HepG2 (cell line): ENCODE results near the gene SLC16A5. TPM values are rescaled to one million over a fixed set of nuclear protein-coding genes. Genes with fewer than 3 reads are reported as not detected.

Experiments used
- AGO2 ChIP-seq: fragments of 200-400 bp; formaldehyde crosslinking; optimal IDR thresholded peaks from 2 replicates; pipeline ENCODE3; 2017; ENCODE audit warnings: mild to moderate bottlenecking, low read depth, low read length, moderate library complexity
- CTCF ChIP-seq: sonication (generic); formaldehyde crosslinking; IDR thresholded peaks from 2 replicates; pipeline ENCODE4 v1.5.0; 2020; ENCODE audit warnings: mild to moderate bottlenecking, missing genetic modification reagents, moderate library complexity
- DR1 ChIP-seq: sonication (generic); formaldehyde crosslinking; IDR thresholded peaks from 2 replicates; pipeline ENCODE4 v1.8.0; 2021; ENCODE audit warnings: mild to moderate bottlenecking, missing genetic modification reagents, inconsistent platforms
- KDM3A ChIP-seq: IDR thresholded peaks from 2 replicates; pipeline ENCODE4 v1.6.1; 2018; ENCODE audit warnings: low read depth, missing compliant biosample characterization
- NCOA1 ChIP-seq: sonication (generic); formaldehyde crosslinking; IDR thresholded peaks from 2 replicates; pipeline ENCODE4 v1.9.0; 2021; ENCODE audit warnings: missing genetic modification reagents
- POGZ ChIP-seq: sonication (generic); formaldehyde crosslinking; IDR thresholded peaks from 2 replicates; pipeline ENCODE4 v1.4.0; 2020; ENCODE audit warnings: mild to moderate bottlenecking, missing genetic modification reagents
- POLR2A ChIP-seq, 2 experiments: IDR thresholded peaks; 2 replicates each; pipeline ENCODE4 v1.6.1; 2011; ENCODE audit warnings: low read depth in 2 of 2, low read length in 2 of 2, mild to moderate bottlenecking in 1 of 2, moderate library complexity in 1 of 2; ENCODE audit not compliant: insufficient read depth in 1 of 2
- REPIN1 ChIP-seq: sonication (generic); formaldehyde crosslinking; IDR thresholded peaks from 2 replicates; pipeline ENCODE4 v1.8.0; 2022; ENCODE audit warnings: missing genetic modification reagents, low read depth, mild to moderate bottlenecking, borderline replicate concordance
- SP5 ChIP-seq: IDR thresholded peaks from 2 replicates; pipeline ENCODE4 v1.6.1; 2016; ENCODE audit warnings: low read depth, borderline replicate concordance
- TFAP4 ChIP-seq: sonication (generic); IDR thresholded peaks from 2 replicates; pipeline ENCODE4 v1.6.1; 2016; ENCODE audit warnings: low read depth, borderline replicate concordance
- ZBTB33 ChIP-seq: sonication (generic); formaldehyde crosslinking; IDR thresholded peaks from 2 replicates; pipeline ENCODE4 v1.4.0; 2020; ENCODE audit warnings: missing genetic modification reagents
- ZBTB7B ChIP-seq: sonication (generic); formaldehyde crosslinking; IDR thresholded peaks from 2 replicates; pipeline ENCODE4 v1.4.0; 2020; ENCODE audit warnings: missing genetic modification reagents
- ZNF703 ChIP-seq: sonication (generic); formaldehyde crosslinking; IDR thresholded peaks from 2 replicates; pipeline ENCODE4 v1.5.1; 2020; ENCODE audit warnings: missing genetic modification reagents, mild to moderate bottlenecking, moderate library complexity, borderline replicate concordance
- ZNF776 ChIP-seq: sonication (generic); formaldehyde crosslinking; IDR thresholded peaks from 2 replicates; pipeline ENCODE4 v1.4.0; 2020; ENCODE audit warnings: mild to moderate bottlenecking, missing genetic modification reagents
- polyA plus RNA-seq, 8 experiments: library from polyadenylated mRNA; depleted of rRNA in 3 of 8; stranded (reverse) in 7 of 8; unstranded in 1 of 8; fragments of >200 nt; fragmentation: Illumina TruSeq in 4 of 8; extraction: Trizol in 4 of 8; gene quantifications; 2 replicates each; pipeline versions ENCODE4 v1.2.1 to v1.2.3, GENCODE V29; 2011 to 2016; ENCODE audit warnings: low read depth in 4 of 8, missing spikeins in 1 of 8, mixed read lengths in 1 of 8; ENCODE audit not compliant: insufficient read depth in 1 of 8
- total RNA-seq, 5 experiments: library from RNA; depleted of rRNA; stranded (reverse); fragments of >200 nt; fragmentation: Illumina TruSeq; extraction: Trizol; gene quantifications; 2 replicates each; pipeline ENCODE4 v1.2.3, GENCODE V29; 2016; ENCODE audit warnings: low read depth in 1 of 5
- TF ChIP-seq, protein P1 (sequence below): IDR thresholded peaks from 2 replicates; pipeline ENCODE4 v1.6.1; 2016; ENCODE audit warnings: low read depth
- TF ChIP-seq, protein P2 (sequence below), 2 experiments: IDR thresholded peaks; 2 replicates each; pipeline ENCODE4 v1.6.1; 2011 to 2012; ENCODE audit warnings: low read length in 2 of 2, borderline replicate concordance in 1 of 2, low read depth in 1 of 2, mild to moderate bottlenecking in 1 of 2, moderate library complexity in 1 of 2

Gene SLC16A5
- total and polyA plus RNA-seq, 2 of the 13 experiments (the other 11 are each of a cell fraction or from before 2014, with no cell fraction given) = 0.69 to 5.6 TPM

GRCh38 chr17:75087558-75088453 lies at the start of gene SLC16A5 (continued):
- TF ChIP-seq, protein P1, sequence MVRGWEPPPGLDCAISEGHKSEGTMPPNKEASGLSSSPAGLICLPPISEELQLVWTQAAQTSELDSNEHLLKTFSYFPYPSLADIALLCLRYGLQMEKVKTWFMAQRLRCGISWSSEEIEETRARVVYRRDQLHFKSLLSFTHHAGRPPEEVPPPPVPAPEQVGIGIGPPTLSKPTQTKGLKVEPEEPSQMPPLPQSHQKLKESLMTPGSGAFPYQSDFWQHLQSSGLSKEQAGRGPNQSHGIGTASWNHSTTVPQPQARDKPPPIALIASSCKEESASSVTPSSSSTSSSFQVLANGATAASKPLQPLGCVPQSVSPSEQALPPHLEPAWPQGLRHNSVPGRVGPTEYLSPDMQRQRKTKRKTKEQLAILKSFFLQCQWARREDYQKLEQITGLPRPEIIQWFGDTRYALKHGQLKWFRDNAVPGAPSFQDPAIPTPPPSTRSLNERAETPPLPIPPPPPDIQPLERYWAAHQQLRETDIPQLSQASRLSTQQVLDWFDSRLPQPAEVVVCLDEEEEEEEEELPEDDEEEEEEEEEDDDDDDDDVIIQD = no peak
- TF ChIP-seq POLR2A (IDR thresholded peaks at IDR 0.05; ENCODE audit: insufficient read depth in 1 of 2, low read depth in 2 of 2, low read length in 2 of 2) = no peak; a peak in 1 of 4 replicates
- TF ChIP-seq SP5 = no peak; the same call in none of the 2 replicates
- TF ChIP-seq, protein P2, sequence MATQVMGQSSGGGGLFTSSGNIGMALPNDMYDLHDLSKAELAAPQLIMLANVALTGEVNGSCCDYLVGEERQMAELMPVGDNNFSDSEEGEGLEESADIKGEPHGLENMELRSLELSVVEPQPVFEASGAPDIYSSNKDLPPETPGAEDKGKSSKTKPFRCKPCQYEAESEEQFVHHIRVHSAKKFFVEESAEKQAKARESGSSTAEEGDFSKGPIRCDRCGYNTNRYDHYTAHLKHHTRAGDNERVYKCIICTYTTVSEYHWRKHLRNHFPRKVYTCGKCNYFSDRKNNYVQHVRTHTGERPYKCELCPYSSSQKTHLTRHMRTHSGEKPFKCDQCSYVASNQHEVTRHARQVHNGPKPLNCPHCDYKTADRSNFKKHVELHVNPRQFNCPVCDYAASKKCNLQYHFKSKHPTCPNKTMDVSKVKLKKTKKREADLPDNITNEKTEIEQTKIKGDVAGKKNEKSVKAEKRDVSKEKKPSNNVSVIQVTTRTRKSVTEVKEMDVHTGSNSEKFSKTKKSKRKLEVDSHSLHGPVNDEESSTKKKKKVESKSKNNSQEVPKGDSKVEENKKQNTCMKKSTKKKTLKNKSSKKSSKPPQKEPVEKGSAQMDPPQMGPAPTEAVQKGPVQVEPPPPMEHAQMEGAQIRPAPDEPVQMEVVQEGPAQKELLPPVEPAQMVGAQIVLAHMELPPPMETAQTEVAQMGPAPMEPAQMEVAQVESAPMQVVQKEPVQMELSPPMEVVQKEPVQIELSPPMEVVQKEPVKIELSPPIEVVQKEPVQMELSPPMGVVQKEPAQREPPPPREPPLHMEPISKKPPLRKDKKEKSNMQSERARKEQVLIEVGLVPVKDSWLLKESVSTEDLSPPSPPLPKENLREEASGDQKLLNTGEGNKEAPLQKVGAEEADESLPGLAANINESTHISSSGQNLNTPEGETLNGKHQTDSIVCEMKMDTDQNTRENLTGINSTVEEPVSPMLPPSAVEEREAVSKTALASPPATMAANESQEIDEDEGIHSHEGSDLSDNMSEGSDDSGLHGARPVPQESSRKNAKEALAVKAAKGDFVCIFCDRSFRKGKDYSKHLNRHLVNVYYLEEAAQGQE (IDR thresholded peaks at IDR 0.05; ENCODE audit: borderline replicate concordance in 1 of 2, low read depth in 1 of 2, low read length in 2 of 2) = no peak
- TF ChIP-seq ZNF703 = no peak
- TF ChIP-seq TFAP4 = peak; percentile 11; the same call in 1 of the 2 replicates
- TF ChIP-seq AGO2 = peak; percentile 72
- no peak for TF ChIP-seq ZNF776 (CRISPR knock-in tag)
- no peak for TF ChIP-seq NCOA1 (CRISPR knock-in tag)
- TF ChIP-seq CTCF (CRISPR knock-in tag) = no peak
- TF ChIP-seq REPIN1 = no peak
- TF ChIP-seq DR1 (CRISPR knock-in tag) = no peak
- TF ChIP-seq POGZ (CRISPR knock-in tag) = no peak
- peak; percentile 6; the same call in 1 of the 2 replicates for TF ChIP-seq ZBTB33
- no peak for TF ChIP-seq ZBTB7B
- no peak for TF ChIP-seq KDM3A (CRISPR knock-in tag)
